NCI-H1694 (cell line): ENCODE measurements around the gene CRAMP1.
"Not testable (repeated sequence)": the region's sequence is repeated elsewhere in the genome, so short reads cannot be mapped to it uniquely, and the experiment has no call there.

Experiments
- DNase-seq: peaks from one replicate; lab custom pipeline; 2025; lab: John Stamatoyannopoulos, UW

CRAMP1 gene

DNA sequence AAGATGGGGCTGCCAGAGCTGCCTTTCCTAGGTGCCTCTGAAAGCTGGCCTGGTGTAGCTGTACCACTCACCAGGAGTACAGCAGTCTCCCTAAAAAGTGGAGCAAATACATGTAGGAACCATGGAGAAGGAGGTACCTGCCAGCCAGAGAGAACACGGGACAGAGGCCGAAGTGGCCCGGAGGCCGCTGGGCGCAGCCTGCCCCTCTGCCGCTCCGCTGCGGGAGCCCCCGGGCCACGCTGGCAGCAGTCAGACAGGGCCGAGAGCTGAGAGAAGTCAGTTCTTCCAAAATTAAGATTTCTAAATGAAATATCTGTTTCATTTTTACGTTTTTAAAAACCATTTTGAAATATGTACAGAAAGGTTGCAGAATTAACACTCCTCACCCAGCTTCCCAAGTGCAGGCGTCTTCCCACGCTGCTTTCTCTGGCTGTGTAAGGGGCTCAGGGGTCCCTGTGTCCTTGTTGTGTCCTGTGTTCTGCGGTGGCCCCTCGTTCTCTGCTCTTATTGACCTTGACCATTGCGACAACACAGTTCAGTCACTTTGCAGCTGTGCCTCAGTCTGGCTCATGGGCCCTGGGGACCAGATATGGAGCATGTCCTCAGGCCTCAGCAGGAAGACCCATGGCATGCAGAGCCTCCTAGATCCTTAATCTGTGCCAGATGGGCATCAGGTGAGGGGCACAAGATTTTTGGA, 98.8 kb downstream of the CRAMP1 start:
- DNase-seq: no peak

DNA sequence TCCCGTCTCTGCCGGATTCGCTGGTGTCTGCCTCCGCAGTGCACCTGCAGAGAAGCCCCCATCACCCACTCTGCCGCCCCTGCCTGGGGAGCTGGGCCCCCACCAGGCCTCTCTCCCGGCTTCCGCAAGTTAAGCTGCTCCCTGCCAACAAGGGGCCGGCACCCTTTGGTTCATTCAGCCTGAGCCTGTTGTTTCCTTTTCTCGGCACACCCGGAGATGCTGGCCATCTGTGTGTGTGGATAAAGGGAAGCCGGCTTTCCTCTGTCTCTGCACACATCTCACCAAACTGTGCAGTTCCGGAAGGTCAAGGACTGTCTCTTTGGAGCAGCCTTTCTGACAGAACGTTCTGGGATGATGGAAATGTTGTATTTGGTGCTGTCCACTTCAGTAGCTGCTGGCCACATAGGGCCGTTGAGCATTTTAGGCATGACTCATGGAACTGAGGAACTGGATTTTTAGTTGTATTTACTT, 100.7 kb downstream of the CRAMP1 start:
- DNase-seq: no peak

DNA sequence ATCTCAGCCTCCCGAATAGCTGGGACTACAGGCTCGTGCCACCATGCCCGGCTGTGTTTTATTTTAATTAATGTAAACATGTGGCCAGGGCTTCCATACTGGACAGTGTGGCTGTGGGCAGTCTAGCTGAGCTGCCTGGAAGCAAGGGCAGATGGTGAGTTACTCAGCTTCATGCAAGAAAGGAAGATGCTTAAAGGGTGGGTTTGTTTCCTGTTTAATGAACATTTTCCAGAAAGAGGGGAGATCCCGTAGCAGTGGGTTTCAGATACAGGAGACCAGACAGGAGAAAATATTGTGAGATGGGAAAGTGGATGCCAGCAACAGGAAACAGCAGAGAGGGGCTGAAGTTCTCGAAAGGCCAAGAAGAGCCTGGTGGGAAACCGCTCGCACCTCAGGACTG, 101.2 kb downstream of the CRAMP1 start:
- DNase-seq: no peak

- DNase-seq: no peak
Observed at GRCh38 chr16:1713933-1714332, 101.8 kb downstream of the CRAMP1 start.

DNA sequence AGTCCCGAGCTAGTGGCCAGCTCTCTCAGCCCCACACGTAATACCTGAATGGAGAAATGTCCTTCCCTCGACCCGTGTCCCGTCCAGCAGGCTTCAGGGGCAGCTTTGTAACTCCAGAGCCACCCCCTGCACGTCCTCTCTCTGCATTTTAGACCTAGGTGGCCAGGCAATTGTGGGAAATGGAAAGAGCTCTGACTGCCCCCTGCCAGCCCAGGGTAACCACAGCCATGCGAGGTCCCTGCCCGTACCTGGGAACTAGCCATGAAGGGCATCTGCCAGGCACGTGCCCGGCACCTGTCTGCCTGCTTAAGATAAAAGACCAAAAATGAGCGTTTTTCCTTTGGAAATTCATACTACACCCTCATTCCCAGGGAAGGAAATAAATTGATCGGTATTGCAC, 103.1 kb downstream of the CRAMP1 start:
- DNase-seq: no peak

DNA sequence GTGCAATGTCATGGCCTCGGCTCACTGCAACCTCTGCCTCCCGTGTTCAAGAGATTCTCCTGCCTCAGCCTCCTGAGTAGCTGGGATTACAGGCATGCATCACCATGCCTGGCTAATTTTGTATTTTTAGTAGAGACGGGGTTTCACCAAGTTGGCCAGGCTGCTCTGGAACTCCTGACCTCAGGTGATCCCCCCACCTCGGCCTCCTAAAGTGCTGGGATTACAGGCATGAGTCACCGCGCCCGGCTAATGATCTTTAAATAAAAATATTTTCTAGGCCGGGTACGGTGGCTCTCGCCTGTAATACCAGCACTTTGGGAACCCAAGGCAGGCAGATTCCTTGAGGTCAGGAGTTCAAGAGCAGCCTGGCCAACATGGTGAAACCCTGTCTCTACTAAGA, 106.1 kb downstream of the CRAMP1 start:
- DNase-seq: not testable (repeated sequence)

DNA sequence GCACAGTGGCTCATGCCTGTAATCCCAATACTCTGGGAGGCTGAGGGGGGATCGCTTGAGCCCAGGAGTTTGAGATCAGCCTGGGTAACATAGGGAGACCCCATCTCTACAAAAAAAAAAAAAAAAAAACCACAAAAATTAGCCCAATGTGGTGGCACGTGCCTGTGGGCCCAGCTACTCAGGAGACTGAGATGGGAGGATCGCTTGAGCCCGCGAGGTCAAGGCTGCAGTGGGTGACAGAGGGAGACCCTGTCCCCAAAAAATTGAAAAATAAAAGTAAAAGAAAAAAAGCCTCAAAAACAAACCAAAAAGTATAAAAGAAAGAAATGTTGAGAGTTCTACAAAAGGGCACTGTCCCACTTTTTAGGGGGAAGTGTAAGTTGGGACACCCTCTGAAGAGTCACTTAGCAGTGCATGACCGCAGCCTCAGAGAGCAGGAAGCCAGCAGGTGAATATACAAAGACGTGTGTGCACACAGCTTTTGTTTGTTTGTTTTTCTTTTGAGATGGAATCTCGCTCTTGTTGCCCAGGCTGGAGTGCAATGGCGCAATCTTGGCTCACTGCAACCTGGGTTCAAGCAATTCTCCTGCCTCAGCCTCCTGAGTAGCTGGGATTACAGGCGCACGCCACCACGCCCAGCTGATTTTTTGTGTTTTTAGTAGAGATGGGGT, 107.5 kb downstream of the CRAMP1 start:
- DNase-seq: not testable (repeated sequence)

GRCh38 chr16:1721372-1721771, 109.2 kb downstream of the CRAMP1 start:
- DNase-seq: no peak

DNA sequence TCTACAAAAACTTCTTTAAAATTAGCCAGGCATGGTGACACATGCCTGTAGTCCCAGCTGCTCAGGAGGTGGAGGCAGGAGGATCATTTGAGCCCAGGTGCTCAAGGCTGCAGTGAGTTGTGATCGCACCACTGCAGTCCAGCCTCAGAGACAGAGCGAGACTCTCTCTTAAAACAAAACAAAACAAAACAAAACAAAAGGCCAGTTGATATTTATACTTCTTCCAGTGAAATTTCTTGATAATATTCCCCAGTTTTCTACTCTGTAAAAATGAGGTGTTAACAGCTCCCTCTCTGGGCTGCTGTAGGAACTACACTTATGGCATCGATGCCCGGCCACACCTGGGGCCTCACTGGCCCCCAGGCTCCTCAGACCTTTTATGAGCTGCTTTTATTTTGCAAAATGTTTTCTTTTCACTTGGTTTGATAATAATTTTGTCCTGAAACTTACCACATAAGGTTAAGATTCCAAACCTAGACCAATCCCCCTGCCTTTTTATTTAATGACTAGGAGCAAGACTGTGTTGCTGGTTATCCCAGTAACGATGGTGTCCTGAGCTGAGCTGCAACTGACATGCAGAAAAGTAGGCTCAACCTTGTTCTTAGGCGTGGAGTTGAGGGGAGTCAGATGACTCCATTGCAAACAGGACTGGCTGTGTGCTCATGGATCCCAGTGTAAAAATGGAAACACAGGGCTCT, 111.4 kb downstream of the CRAMP1 start:
- DNase-seq: no peak

- DNase-seq: no peak
Observed at GRCh38 chr16:1724491-1724890, 112.3 kb downstream of the CRAMP1 start.

- DNase-seq: no peak
Observed at GRCh38 chr16:1726661-1727502, 114.7 kb downstream of the CRAMP1 start.
